Testis (tissue), 2 donors: ENCODE results near the gene STXBP5.

Experiments
- POLR2A ChIP-seq: fragments of 450-650 bp; IDR thresholded peaks from one replicate; pipeline ENCODE4 v1.6.1; 2017; ENCODE audit warnings: antibody characterized with exemption, mild to moderate bottlenecking, moderate library complexity
- TF ChIP-seq, protein P1 (sequence below), 3 experiments: fragments of 450-650 bp in 2 of 3; fragments of 200-600 bp in 1 of 3; sonication (generic) in 1 of 3; IDR thresholded peaks; one replicate each; pipeline ENCODE4 v1.5.1; 2016 to 2019; ENCODE audit warnings: antibody characterized with exemption in 3 of 3, mild to moderate bottlenecking in 2 of 3, moderate library complexity in 1 of 3

DNA sequence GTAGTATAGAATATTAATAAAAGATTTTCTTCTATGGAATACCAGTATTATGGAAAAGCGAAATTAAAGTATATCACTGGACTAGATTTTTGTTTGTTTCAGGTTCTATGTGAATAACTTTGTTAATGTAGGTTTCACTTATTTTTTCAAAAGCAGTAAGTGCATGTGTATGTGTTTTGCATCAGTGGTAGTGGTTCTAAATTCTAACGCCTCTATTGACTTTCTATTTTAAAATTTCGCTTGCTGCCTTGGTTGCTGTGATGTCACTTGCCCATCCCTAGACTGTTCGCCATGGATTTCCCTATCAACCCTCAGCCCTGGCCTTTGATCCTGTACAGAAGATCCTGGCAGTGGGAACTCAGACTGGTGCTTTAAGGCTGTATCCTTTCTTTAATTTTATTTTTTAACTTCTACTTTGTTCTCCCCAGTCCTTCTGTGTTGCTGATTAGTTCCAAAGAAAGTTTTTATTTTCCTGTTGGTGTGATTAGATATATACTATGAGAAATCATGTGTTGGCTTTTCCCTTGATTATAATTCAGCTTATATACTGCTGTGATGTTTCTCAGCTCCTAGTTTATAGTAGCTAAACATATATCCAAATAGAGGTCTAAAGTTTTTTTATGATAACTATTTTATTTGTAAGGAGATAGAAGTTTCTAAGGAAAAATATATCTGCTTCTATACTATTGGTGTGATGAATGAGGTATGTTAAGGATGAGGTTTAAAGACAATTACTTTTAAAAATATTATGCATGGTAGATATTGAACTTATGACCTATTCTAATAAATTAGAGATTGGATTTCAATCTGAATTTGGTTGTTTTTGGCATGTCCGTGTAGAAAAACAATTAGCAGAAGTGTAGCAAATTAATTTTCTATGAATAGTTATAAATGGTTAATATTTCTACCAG, 1.7 kb downstream of the STXBP5 start:
- TF ChIP-seq, protein P1, sequence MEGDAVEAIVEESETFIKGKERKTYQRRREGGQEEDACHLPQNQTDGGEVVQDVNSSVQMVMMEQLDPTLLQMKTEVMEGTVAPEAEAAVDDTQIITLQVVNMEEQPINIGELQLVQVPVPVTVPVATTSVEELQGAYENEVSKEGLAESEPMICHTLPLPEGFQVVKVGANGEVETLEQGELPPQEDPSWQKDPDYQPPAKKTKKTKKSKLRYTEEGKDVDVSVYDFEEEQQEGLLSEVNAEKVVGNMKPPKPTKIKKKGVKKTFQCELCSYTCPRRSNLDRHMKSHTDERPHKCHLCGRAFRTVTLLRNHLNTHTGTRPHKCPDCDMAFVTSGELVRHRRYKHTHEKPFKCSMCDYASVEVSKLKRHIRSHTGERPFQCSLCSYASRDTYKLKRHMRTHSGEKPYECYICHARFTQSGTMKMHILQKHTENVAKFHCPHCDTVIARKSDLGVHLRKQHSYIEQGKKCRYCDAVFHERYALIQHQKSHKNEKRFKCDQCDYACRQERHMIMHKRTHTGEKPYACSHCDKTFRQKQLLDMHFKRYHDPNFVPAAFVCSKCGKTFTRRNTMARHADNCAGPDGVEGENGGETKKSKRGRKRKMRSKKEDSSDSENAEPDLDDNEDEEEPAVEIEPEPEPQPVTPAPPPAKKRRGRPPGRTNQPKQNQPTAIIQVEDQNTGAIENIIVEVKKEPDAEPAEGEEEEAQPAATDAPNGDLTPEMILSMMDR (IDR thresholded peaks at IDR 0.05) = no peak
- TF ChIP-seq POLR2A = no peak
